Epithelial cell of proximal tubule (primary cell): ENCODE data around the gene ITPR1. TPM values are rescaled to one million over a fixed set of nuclear protein-coding genes. Genes with fewer than 3 reads are reported as not detected.

Experiments used
- DNase-seq: peaks from one replicate; pipeline ENCODE4 v3.0.0-alpha.2; 2011; ENCODE audit warnings: low read depth
- H3K4me3 ChIP-seq: 2 replicates; pipeline ENCODE4 v1.5.1; 2011; ENCODE audit warnings: low read depth, mild to moderate bottlenecking, low read length
- CTCF ChIP-seq: conservative IDR thresholded peaks from 2 replicates; pipeline ENCODE4 v1.5.1; 2012; ENCODE audit warnings: low read depth, mild to moderate bottlenecking, low read length
- total RNA-seq: library from RNA; depleted of rRNA; stranded (reverse); fragments of >200 nt; gene quantifications from 2 replicates; pipeline ENCODE4 v1.2.3, GENCODE V29; 2015

ITPR1 gene
- total RNA-seq, 1 donor from 2014 or later = 4.6 TPM

- TF ChIP-seq CTCF = no peak
- no peak overlapping the region for H3K4me3 ChIP-seq
- no peak for DNase-seq
Observed at GRCh38 chr3:4672725-4673275, 179.7 kb downstream of the ITPR1 start.

GRCh38 chr3:4674216-4674615, 181.1 kb downstream of the ITPR1 start:
- no peak for TF ChIP-seq CTCF
- no peak overlapping the region for H3K4me3 ChIP-seq
- no peak for DNase-seq

- no peak overlapping the region for H3K4me3 ChIP-seq
- no peak for TF ChIP-seq CTCF
- no peak for DNase-seq
Observed at GRCh38 chr3:4675704-4676103, 182.6 kb downstream of the ITPR1 start.

- TF ChIP-seq CTCF = no peak
- DNase-seq = no peak
Observed at GRCh38 chr3:4678320-4678719, 185.2 kb downstream of the ITPR1 start.

GRCh38 chr3:4680227-4680691, 187.1 kb downstream of the ITPR1 start:
- no peak for TF ChIP-seq CTCF
- no peak for DNase-seq
- no peak overlapping the region for H3K4me3 ChIP-seq

More at GRCh38 chr3:4678320-4678719, 185.2 kb downstream of the ITPR1 start:
- H3K4me3 ChIP-seq = no peak overlapping the region

GRCh38 chr3:4680871-4681300, 187.7 kb downstream of the ITPR1 start:
- TF ChIP-seq CTCF = no peak
- no peak for DNase-seq
- H3K4me3 ChIP-seq = no peak overlapping the region

- no peak for DNase-seq
- no peak overlapping the region for H3K4me3 ChIP-seq
- no peak for TF ChIP-seq CTCF
Observed at GRCh38 chr3:4681301-4681700, 188.2 kb downstream of the ITPR1 start.
